ENCODE results near the gene NSL1.
"Not testable (repeated sequence)": the region's sequence is repeated elsewhere in the genome, so short reads cannot be mapped to it uniquely, and the experiment has no call there.

The NSL1 gene

GRCh38 chr1:212782422-212783154 is 9.0 kb downstream of the NSL1 start:
- peak in 1 of 2 experiments; percentile 23 for DNase-seq

GRCh38 chr1:212781225-212781624 is 10.4 kb downstream of the NSL1 start:
- DNase-seq, result no peak

GRCh38 chr1:212780759-212781158 is 10.8 kb downstream of the NSL1 start:
- no peak for DNase-seq

GRCh38 chr1:212779086-212779485 is 12.5 kb downstream of the NSL1 start:
- DNase-seq, result not testable (repeated sequence)

- peak in 1 of 2 experiments; percentile 32 for DNase-seq
Measured at GRCh38 chr1:212777151-212777550, 14.4 kb downstream of the NSL1 start.

- no peak for DNase-seq
Measured at GRCh38 chr1:212775241-212775640, 16.3 kb downstream of the NSL1 start.

DNA sequence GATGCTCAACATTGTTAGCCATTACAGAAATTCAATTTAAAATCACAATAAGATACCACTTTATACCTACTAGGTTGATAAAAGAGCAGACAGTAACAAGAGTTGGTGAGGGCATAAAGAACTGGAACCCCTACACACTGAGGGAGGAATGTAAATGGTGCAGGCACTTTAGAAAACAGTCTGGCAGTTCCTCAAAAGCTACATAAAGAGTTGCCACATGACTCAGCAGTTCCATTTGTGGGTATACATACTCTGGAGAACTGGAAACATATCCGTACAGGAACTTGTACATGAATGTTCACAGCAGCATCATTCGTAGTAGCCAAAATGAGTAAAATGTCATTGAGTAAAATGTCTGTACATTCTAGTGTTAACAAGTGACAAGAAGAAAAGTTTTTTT is 17.0 kb downstream of the NSL1 start:
- peak; percentile 37 to 50 for DNase-seq

- no peak for DNase-seq
Measured at GRCh38 chr1:212773011-212773410, 18.6 kb downstream of the NSL1 start.

GRCh38 chr1:212771341-212771740 is 20.2 kb downstream of the NSL1 start:
- DNase-seq, result no peak

DNA sequence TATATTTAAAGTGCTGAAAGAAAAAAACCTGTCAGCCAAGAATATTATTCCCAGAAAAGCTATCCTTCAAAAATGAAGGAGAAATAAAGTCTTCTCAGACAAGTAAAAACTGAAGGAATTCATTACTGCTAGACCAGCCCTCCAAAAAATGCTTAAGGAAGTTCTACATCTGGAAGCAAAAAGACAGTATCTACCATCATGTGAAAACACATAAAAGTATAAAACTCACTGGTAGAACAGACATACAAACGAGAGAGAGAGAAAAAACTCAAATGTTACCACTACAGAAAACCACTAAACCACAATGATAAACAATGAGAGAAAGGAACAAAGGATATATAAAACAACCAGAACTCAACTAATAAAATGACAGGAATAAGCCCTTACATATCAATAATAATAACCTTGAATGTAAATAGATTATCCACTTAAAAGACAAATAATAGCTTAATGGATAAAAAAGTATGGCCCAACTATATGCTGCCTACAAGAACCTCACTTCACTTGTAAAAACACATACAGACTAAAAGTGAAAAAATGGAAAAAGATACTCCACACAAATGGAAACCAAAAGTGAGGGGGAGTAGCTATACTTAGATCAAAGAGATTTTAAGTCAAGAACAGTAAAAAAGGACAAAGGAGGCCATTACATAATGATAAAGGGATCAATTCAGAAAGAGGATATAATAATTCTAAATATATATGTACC is 22.0 kb downstream of the NSL1 start:
- DNase-seq, result no peak

DNA sequence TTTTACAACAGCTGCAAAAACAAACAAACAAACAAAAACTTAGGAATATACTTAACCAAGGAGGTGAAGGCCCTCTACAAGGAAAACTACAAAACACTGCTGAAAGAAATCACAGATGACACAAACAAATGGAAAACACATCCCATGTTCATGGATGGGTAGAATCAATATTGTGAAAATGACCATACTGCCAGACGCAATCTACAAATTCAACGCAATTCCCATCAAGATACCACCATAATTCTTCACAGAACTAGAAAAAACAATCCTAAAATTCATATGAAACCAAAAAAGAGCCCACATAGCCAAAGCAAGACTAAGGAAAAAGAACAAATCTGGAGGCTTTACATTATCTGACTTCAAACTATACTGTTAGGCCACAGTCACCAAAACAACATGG is 24.8 kb downstream of the NSL1 start:
- not testable (repeated sequence) for DNase-seq

GRCh38 chr1:212764718-212765281 is 26.8 kb downstream of the NSL1 start:
- DNase-seq, result not testable (repeated sequence)

DNA sequence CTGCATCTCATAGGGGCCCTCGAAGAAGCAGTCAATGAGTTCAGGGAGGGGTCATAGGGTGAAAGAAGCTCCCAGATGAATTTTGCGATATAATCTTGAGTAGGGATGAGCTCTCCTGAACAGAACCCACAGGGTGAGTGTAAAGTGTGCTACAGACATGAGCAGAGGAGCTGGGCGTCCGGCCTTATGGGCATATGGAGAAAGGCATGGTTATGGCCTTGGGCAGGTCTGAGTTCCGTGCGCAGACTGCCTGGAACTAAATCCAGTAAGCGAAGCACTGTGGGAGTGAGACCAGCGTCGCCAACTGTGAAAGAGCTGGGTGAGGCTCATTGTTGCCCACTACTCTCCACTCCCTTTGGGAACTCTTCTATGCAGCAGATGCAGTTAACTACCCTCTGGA is 28.7 kb downstream of the NSL1 start:
- DNase-seq, result no peak

DNA sequence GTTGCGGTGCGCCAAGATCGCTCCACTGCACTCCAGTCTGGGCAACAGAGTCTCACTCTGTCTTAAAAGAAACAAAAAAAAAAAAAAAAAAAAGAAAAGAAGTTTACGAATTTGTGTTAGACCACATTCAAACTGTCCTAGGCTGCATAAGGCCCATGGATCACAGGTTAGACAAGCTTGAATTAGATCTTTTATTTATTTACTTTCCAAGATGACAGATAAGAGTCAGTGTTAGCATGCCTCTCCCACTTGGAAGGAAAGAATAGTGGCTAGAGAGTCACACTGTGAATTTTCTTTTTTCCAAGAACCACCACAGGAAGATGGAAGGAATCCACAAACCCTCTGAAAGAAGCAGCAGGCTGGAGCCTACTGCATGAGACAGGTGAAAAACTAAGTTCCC is 29.3 kb downstream of the NSL1 start:
- DNase-seq, result no peak

DNA sequence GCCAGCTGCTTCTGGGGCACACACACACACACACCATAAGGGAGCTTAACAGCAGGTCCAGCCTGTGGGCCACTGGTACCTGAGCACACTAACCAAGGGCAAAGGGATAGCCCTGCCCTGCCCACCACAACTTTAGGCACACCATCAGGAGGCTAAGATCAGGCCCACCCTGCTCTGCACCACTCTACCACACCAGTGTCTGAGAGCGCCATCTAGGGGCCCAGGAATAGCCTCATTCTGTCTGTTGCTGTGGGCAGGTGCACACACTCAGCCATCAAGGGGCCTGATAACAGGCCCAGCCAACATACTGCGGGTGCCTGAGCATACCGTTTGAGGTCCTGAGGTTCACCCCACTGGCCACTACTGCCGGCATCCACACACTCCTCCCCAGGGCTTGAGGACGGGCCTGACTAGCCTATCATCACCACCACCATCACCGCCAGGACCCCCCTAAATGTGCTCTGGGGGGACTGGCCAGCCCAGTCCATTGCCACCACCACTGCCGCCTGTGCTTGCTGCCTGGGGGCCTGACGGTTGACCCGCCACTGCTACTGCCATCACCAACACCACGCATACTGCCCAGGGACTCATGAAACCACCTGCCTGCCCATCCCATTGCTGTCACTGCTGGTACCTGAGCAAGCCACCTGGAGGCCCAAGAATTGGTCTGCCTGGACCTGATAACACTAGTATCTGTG is 31.3 kb downstream of the NSL1 start:
- DNase-seq, result no peak

GRCh38 chr1:212759683-212760082 is 31.9 kb downstream of the NSL1 start:
- no peak for DNase-seq

GRCh38 chr1:212754680-212755079 is 36.9 kb downstream of the NSL1 start:
- DNase-seq, result no peak

- DNase-seq, result peak; percentile 12 to 28
Measured at GRCh38 chr1:212754193-212754592, 37.4 kb downstream of the NSL1 start.

GRCh38 chr1:212753749-212754148 is 37.8 kb downstream of the NSL1 start:
- no peak for DNase-seq

DNA sequence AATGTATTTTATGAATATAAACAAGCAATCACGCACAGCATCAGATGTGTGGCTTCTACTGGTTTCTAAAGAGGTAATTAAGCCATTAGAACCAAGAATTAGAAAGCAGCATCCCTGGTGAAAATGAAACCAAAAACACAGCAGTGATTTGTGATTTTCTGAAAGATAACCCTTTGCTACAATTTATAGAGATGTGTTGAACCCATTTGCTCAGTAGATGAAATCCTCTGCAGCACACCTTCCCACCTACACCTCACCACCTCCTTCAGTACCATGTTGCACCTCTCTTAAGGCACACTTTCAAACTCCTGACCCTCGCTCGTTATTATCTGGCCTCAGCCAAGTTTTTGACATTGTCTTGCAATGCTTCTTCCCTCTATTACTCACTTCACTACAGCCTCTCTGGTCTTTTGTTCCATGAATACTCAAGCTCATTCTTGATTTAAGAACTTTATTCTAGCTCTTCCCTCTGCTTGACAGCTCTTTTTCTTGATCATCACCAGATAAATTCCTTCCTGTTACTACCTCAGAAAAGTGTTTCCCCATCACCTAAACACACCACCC is 38.6 kb downstream of the NSL1 start:
- DNase-seq, result no peak

GRCh38 chr1:212752252-212752933 is 39.2 kb downstream of the NSL1 start:
- DNase-seq, result peak; percentile 49 to 56

GRCh38 chr1:212749821-212750535 is 41.6 kb downstream of the NSL1 start:
- DNase-seq, result peak; percentile 4 to 39

Data from AML-193 (cell line).